A673 (cell line): Measurements from ENCODE around the gene CWF19L2. TPM values are rescaled to one million over a fixed set of nuclear protein-coding genes. Genes with fewer than 3 reads are reported as not detected.

Experiments
- BruUV-seq: library from RNA; stranded (reverse); fragments of 400-500 nt; replicated peaks from 2 replicates; lab custom pipeline; 2021; lab: Mats Ljungman, UMichigan
- CTCF ChIA-PET: fragments of 300-600 bp; sonication (Branson Sonifier 250); formaldehyde crosslinking; loops from one replicate; lab custom pipeline; 2022; ENCODE audit warnings: antibody characterized with exemption; lab: Charles Lee
- POLR2A ChIA-PET: fragments of 300-600 bp; sonication (Branson Sonifier 250); formaldehyde crosslinking; loops from one replicate; lab custom pipeline; 2022; ENCODE audit warnings: antibody characterized with exemption; ENCODE audit not compliant: low non-redundant PET; lab: Charles Lee
- DNase-seq: peaks from one replicate; pipeline ENCODE4 v3.0.0-alpha.2; 2015; ENCODE audit warnings: low spot score
- H3K27ac ChIP-seq: fragments of 200-600 bp; sonication (generic); 2 replicates; pipeline ENCODE4 v1.5.1; 2016; ENCODE audit warnings: mixed run types, low read depth, mild to moderate bottlenecking, mixed read lengths, antibody characterized with exemption, low read length; ENCODE audit not compliant: poor library complexity, severe bottlenecking
- H3K27me3 ChIP-seq: fragments of 200-600 bp; sonication (generic); replicated peaks from 2 replicates; pipeline ENCODE4 v1.6.1; 2017; ENCODE audit warnings: mixed run types, low read depth, mild to moderate bottlenecking, mixed read lengths, antibody characterized with exemption, low read length; ENCODE audit not compliant: insufficient read depth, poor library complexity
- H3K36me3 ChIP-seq: fragments of 200-600 bp; sonication (generic); 2 replicates; pipeline ENCODE4 v1.6.1; 2016; ENCODE audit warnings: mixed run types, mild to moderate bottlenecking, mixed read lengths, antibody characterized with exemption, low read length; ENCODE audit not compliant: insufficient read depth, poor library complexity, severe bottlenecking
- H3K4me1 ChIP-seq: fragments of 200-600 bp; sonication (generic); 2 replicates; pipeline ENCODE4 v1.6.1; 2017; ENCODE audit warnings: mixed run types, mild to moderate bottlenecking, mixed read lengths, antibody characterized with exemption, low read length; ENCODE audit not compliant: insufficient read depth, poor library complexity, severe bottlenecking
- H3K4me3 ChIP-seq: fragments of 200-600 bp; sonication (generic); 2 replicates; pipeline ENCODE4 v1.5.1; 2016; ENCODE audit warnings: low read depth, mixed run types, mild to moderate bottlenecking, mixed read lengths, low read length; ENCODE audit not compliant: poor library complexity, severe bottlenecking
- H3K9me3 ChIP-seq: fragments of 200-600 bp; sonication (generic); 2 replicates; pipeline ENCODE4 v1.6.1; 2016; ENCODE audit warnings: mixed run types, low read depth, mild to moderate bottlenecking, mixed read lengths, antibody characterized with exemption, low read length; ENCODE audit not compliant: poor library complexity, severe bottlenecking
- EZH2 ChIP-seq: fragments of 200-600 bp; sonication (generic); IDR thresholded peaks from 2 replicates; pipeline ENCODE4 v1.6.1; 2017; ENCODE audit warnings: borderline replicate concordance, low read depth, mild to moderate bottlenecking, mixed read lengths, antibody characterized with exemption, low read length; ENCODE audit not compliant: poor library complexity, severe bottlenecking
- intact Hi-C: fragments of 100-400 bp; cut with micrococcal nuclease; formaldehyde crosslinking; loops from one replicate; pipeline ENCODE4 v1.10.0; 2022; ENCODE audit not compliant: unreplicated experiment
- total RNA-seq: library from RNA; stranded (reverse); gene quantifications from 2 replicates; pipeline ENCODE4 v1.2.3, GENCODE V29; 2021
- TF ChIP-seq, protein P1 (sequence below): fragments of 300-800, 200-600 bp; sonication (generic); conservative IDR thresholded peaks from 2 replicates; pipeline ENCODE4 v1.5.1; 2017; ENCODE audit warnings: low read depth, mild to moderate bottlenecking, antibody characterized with exemption, low read length, moderate library complexity, mixed read lengths

CWF19L2 gene
- total RNA-seq, 1 experiment from 2014 or later, result 26.3 TPM

DNA sequence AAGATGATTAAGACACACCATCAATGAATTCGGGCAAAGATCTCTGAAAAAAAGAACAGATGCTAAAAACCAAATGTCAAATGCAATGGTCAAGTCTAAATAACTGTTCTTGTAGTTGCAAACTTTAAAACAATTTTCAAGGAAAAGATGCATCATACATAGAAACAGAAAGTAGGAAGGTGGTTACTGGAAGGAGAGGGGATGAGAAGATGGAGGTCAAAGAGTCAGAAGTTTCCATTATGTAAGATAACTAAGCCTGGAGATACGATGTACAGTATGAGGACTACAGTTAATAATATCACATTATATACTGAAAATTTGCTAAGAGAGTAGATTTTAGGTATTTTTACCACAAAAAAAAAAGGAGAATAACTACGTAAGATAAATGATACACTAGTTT is 27.1 kb downstream of the CWF19L2 start:
- no peak overlapping the region for H3K4me3 ChIP-seq
- no peak for DNase-seq
- ChIA-PET POLR2A (no interaction called here), CTCF (no interaction called here)
- BruUV-seq, result no TSS peak
- peaks cover 7% of the 10 kb centered on the region for H3K36me3 ChIP-seq
- intact Hi-C loops, result no loop called here
- TF ChIP-seq, protein P1, sequence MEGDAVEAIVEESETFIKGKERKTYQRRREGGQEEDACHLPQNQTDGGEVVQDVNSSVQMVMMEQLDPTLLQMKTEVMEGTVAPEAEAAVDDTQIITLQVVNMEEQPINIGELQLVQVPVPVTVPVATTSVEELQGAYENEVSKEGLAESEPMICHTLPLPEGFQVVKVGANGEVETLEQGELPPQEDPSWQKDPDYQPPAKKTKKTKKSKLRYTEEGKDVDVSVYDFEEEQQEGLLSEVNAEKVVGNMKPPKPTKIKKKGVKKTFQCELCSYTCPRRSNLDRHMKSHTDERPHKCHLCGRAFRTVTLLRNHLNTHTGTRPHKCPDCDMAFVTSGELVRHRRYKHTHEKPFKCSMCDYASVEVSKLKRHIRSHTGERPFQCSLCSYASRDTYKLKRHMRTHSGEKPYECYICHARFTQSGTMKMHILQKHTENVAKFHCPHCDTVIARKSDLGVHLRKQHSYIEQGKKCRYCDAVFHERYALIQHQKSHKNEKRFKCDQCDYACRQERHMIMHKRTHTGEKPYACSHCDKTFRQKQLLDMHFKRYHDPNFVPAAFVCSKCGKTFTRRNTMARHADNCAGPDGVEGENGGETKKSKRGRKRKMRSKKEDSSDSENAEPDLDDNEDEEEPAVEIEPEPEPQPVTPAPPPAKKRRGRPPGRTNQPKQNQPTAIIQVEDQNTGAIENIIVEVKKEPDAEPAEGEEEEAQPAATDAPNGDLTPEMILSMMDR, result no peak
- TF ChIP-seq EZH2, result no peak
- H3K4me1 ChIP-seq, result peaks cover 31% of the 10 kb centered on the region
- H3K27me3 ChIP-seq, result no peaks in the 10 kb centered on the region
- H3K9me3 ChIP-seq, result no peaks in the 10 kb centered on the region
- H3K27ac ChIP-seq, result no peak overlapping the region

- H3K27me3 ChIP-seq, result no peaks in the 10 kb centered on the region
- TF ChIP-seq, protein P1, result no peak
- TF ChIP-seq EZH2, result no peak
- BruUV-seq, result no TSS peak
- H3K4me3 ChIP-seq, result no peak overlapping the region
- peaks cover 35% of the 10 kb centered on the region for H3K4me1 ChIP-seq
- POLR2A ChIA-PET, result no interaction called here
- peaks cover 7% of the 10 kb centered on the region for H3K36me3 ChIP-seq
- DNase-seq, result peak; percentile 92
- CTCF ChIA-PET, result no interaction called here
- peak overlapping the region; percentile 13 for H3K27ac ChIP-seq
- H3K9me3 ChIP-seq, result no peaks in the 10 kb centered on the region
- intact Hi-C loops, result no loop called here
Measured at GRCh38 chr11:107427569-107428180, 29.9 kb downstream of the CWF19L2 start.

GRCh38 chr11:107413352-107413751 is 44.3 kb downstream of the CWF19L2 start:
- BruUV-seq, result no TSS peak
- no peaks in the 10 kb centered on the region for H3K36me3 ChIP-seq
- ChIA-PET POLR2A (no interaction called here), CTCF (no interaction called here)
- no peak overlapping the region for H3K4me3 ChIP-seq
- TF ChIP-seq EZH2, result no peak
- TF ChIP-seq, protein P1, result no peak
- no peak overlapping the region for H3K27ac ChIP-seq
- H3K27me3 ChIP-seq, result no peaks in the 10 kb centered on the region
- H3K9me3 ChIP-seq, result no peaks in the 10 kb centered on the region
- intact Hi-C loops, result no loop called here
- H3K4me1 ChIP-seq, result no peaks in the 10 kb centered on the region
- DNase-seq, result no peak
